Measurements from ENCODE around the gene BLZF1. TPM values are rescaled to one million over a fixed set of nuclear protein-coding genes. Genes with fewer than 3 reads are reported as not detected.
"Not testable (repeated sequence)": the region's sequence is repeated elsewhere in the genome, so short reads cannot be mapped to it uniquely, and the experiment has no call there.

Gene BLZF1
- total and polyA plus RNA-seq, 8 donors, result 8.2 to 35.8 (median 10.7) TPM

- intact Hi-C loops (cut with DNase I; ENCODE audit: low total_unique reads), result no loop called here
- no peak for TF ChIP-seq CTCF (IDR thresholded peaks at IDR 0.05)
- no peak for DNase-seq
- no peaks in the 10 kb centered on the region for H3K27me3 ChIP-seq
- H3K4me1 ChIP-seq, result no peaks in the 10 kb centered on the region
- H3K4me3 ChIP-seq, result no peak overlapping the region
- H3K27ac ChIP-seq, result no peak overlapping the region
- no peaks in the 10 kb centered on the region for H3K9me3 ChIP-seq
- peaks cover 17 to 96% (median 92%) of the 10 kb centered on the region in 4 donors for H3K36me3 ChIP-seq
These were observed 22.3 kb downstream of the BLZF1 start for GRCh38 chr1:169390303-169390702.

- Histone ChIP-seq H3K27ac (no peak overlapping the region), H3K36me3 (peaks cover 17 to 90% (median 85%) of the 10 kb centered on the region in 4 donors), H3K4me3 (no peak overlapping the region), H3K27me3 (no peaks in the 10 kb centered on the region), H3K9me3 (no peaks in the 10 kb centered on the region), H3K4me1 (no peaks in the 10 kb centered on the region)
- intact Hi-C loops (cut with DNase I; ENCODE audit: low total_unique reads), result no loop called here
- DNase-seq, result no peak
- 87 to 98% (median 97%) methylated on average over 1 of the region's 1 CpG for WGBS, 5 donors
- no peak for TF ChIP-seq EP300 (IDR thresholded peaks at IDR 0.05)
These were observed 24.4 kb downstream of the BLZF1 start for GRCh38 chr1:169392406-169392805.

GRCh38 chr1:169395955-169396354, 28.0 kb downstream of the BLZF1 start:
- WGBS, 5 donors, result 97 to 100% (median 97%) methylated on average over 3 of the region's 3 CpGs
- H3K36me3 ChIP-seq, result peaks cover 4 to 62% (median 52%) of the 10 kb centered on the region in 4 donors

GRCh38 chr1:169402578-169402977, 34.6 kb downstream of the BLZF1 start:
- H3K27ac ChIP-seq; H3K4me1 ChIP-seq; H3K36me3 ChIP-seq; DNase-seq; intact Hi-C loops (cut with DNase I; ENCODE audit: low total_unique reads); H3K4me3 ChIP-seq; H3K27me3 ChIP-seq: not testable (repeated sequence)
- H3K9me3 ChIP-seq, result peaks cover 0 to 56% (median 30%) of the 10 kb centered on the region in 4 donors
- 89 to 100% (median 94%) methylated on average over 1 of the region's 1 CpG for WGBS, 5 donors

More at GRCh38 chr1:169395955-169396354, 28.0 kb downstream of the BLZF1 start:
- intact Hi-C loops (cut with DNase I; ENCODE audit: low total_unique reads), result no loop called here
- TF ChIP-seq POLR2AphosphoS5 (IDR thresholded peaks at IDR 0.05), result no peak
- no peak for TF ChIP-seq EP300 (IDR thresholded peaks at IDR 0.05)
- TF ChIP-seq CTCF (IDR thresholded peaks at IDR 0.05), result no peak
- no peak for TF ChIP-seq POLR2A (IDR thresholded peaks at IDR 0.05)
- H3K4me3 ChIP-seq, result no peak overlapping the region
- no peaks in the 10 kb centered on the region for H3K4me1 ChIP-seq
- no peaks in the 10 kb centered on the region for H3K27me3 ChIP-seq
- peaks cover 0 to 6% (median under 1%) of the 10 kb centered on the region in 4 donors for H3K9me3 ChIP-seq
- no peak overlapping the region for H3K27ac ChIP-seq
- no peak for DNase-seq

- H3K4me1 ChIP-seq; DNase-seq; H3K36me3 ChIP-seq; H3K27ac ChIP-seq; H3K4me3 ChIP-seq; intact Hi-C loops (cut with DNase I; ENCODE audit: low total_unique reads); H3K27me3 ChIP-seq: not testable (repeated sequence)
- H3K9me3 ChIP-seq, result peaks cover 0 to 91% (median 63%) of the 10 kb centered on the region in 4 donors
- WGBS, 5 donors, result 89 to 100% (median 96%) methylated on average over 1 to 5 of the region's 5 CpGs
These were observed 40.3 kb downstream of the BLZF1 start for GRCh38 chr1:169408340-169408739.

- TF ChIP-seq CTCF (IDR thresholded peaks at IDR 0.05) (no peak), POLR2AphosphoS5 (IDR thresholded peaks at IDR 0.05) (no peak), POLR2A (IDR thresholded peaks at IDR 0.05) (no peak), EP300 (IDR thresholded peaks at IDR 0.05) (no peak)
- Histone ChIP-seq H3K27me3 (no peaks in the 10 kb centered on the region), H3K9me3 (peaks cover 0 to 36% (median 25%) of the 10 kb centered on the region in 4 donors), H3K36me3 (no peaks in the 10 kb centered on the region), H3K27ac (no peak overlapping the region), H3K4me3 (no peak overlapping the region), H3K4me1 (no peaks in the 10 kb centered on the region)
- no peak for DNase-seq
- WGBS, 5 donors, result 77 to 85% (median 81%) methylated on average over 2 of the region's 2 CpGs
- intact Hi-C loops (cut with DNase I; ENCODE audit: low total_unique reads), result no loop called here
These were observed 47.0 kb downstream of the BLZF1 start for GRCh38 chr1:169414952-169415351.
